SIG-M5 treated with dmso at 0.1 percent for 504 hours (cell line): Measurements from ENCODE around the gene SESN2.

Source experiments
- DNase-seq: peaks from one replicate; lab custom pipeline; 2025; ENCODE audit not compliant: unreplicated experiment; lab: John Stamatoyannopoulos, UW

Gene SESN2, protein sequence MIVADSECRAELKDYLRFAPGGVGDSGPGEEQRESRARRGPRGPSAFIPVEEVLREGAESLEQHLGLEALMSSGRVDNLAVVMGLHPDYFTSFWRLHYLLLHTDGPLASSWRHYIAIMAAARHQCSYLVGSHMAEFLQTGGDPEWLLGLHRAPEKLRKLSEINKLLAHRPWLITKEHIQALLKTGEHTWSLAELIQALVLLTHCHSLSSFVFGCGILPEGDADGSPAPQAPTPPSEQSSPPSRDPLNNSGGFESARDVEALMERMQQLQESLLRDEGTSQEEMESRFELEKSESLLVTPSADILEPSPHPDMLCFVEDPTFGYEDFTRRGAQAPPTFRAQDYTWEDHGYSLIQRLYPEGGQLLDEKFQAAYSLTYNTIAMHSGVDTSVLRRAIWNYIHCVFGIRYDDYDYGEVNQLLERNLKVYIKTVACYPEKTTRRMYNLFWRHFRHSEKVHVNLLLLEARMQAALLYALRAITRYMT

DNA sequence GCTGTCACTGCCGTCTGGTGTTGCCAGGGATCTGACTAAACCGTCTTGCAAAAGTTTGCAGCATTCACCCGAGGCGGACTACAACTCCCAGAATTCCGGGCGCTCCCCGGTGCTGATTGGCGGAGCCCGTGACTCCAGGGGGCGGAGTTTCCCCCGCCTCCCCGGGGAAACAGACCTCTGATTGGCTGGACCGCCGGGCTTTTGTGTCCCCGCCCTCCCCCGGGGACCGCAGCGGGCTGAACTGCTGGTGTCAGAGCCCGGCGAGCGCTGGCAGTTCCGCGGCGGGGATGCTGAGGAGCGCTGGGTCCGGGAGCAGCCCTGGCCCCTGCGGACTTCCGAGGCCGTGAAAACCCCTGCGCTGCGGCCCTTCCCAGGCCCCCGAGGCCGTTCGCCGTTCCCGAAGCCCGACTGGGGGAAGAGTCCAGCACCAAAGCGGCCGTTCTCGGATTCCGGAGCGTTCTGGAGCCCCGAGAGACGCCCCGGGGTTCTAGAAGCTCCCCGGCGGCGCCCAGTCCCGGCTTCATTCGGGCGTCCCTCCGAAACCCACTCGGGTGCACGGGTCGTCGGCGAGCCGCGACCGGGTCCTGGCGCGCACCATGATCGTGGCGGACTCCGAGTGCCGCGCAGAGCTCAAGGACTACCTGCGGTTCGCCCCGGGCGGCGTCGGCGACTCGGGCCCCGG, at the start of gene SESN2:
Gene SESN2 (plus strand): TSS at position 267 of the 682 bp plus-strand sequence. CDS start 330 bp downstream, at position 597.
- DNase-seq, result peak; percentile 97

DNA sequence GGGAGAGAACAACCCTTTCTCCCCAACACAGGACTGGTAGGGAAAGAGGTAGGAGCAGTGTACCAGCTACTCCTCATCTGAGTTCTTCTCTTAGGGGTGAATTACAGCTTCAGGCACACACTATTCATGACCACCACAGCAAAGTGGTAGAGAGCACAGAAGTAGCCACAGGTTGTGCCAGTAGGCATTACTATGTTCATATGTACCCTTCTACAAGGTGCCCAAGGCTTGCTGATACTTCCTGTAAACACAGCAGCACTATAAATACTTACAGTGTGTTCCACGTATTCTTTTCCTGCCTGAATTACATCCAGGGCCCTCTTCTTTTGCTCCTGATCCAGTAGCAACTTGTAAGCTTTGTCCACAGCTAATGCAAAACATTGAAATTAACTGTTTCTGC, 49.6 kb upstream of the SESN2 start:
- DNase-seq, result no peak

DNA sequence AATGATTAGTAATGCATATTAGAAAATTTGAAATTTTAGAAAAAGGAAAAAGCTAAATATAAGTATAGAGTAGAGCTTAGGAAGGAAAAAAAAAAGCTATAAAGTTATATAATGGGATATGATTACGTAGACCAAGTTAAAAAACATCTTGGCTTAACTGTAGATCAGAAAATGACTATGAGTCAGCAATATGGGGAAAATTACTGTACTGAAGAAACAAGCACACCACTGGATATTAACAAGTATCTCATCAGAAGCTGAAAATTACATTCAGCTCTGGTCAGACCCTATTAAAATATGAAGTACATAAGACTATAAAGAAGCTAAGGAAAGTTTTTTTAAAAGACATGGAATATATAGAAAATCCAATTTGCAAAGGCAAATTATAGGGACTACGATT, 46.0 kb upstream of the SESN2 start:
- DNase-seq, result no peak

GRCh38 chr1:28229089-28229488, 30.2 kb upstream of the SESN2 start:
- DNase-seq, result no peak

- no peak for DNase-seq
These were observed 29.3 kb upstream of the SESN2 start for GRCh38 chr1:28229996-28230395.

DNA sequence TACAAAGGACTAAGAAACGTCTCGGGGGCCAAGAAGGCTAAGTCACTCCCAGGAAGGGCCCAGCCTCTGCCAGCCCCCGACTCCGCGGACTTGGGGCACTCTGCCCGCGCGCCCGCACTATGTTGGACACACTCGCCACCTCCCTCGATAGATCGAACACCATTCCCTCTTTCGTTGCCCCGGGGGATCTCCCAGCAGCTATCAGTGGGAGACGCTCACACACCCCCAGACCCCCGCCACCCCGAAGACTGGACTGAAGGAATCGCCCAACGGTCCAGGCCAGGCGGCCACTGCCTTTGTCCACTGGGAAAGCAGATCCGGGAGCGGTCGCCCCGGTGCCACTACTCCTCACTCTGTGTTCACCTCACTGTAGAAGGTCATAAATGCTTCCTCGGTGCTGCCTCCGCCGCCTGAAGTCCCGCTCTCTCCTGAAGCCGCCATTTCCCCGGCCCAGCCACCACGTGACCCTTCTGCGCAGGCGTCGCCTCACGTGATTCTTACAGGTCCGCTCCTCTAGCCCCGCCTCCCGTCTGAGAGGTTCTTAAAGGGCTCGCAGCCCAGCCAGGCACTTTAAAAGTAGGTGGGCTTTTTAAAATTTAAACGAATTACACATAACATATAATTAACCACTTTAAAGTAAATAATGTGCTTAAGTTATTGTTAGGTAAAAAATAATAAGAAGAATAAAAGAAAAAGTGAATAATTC, 26.6 kb upstream of the SESN2 start, which contains the start of gene DNAJC8:
Gene DNAJC8 (minus strand): TSS at position 472 of the 706 bp plus-strand sequence. CDS start 31 bp downstream, at position 441.
- DNase-seq, result peak; percentile 91

DNA sequence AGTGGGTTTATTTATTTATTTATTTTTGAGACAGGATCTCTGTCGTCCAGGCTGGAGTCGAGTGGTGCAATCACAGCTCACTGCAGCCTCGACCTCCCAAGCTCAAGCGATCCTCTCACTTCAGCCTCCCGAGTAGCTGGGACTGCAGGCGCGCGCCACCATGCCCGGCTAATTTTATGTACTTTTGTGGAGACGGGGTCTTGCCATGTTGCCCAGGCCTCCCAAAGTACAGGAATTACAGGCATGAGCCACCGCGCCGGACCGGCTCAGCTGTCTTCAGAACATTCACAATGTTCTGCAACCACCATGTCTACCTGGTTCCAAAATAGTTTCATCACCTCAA, 26.1 kb upstream of the SESN2 start:
- DNase-seq, result no peak

GRCh38 chr1:28235755-28236655, 23.3 kb upstream of the SESN2 start, which contains the start of gene ATP5IF1:
TSS of gene ATP5IF1 (plus strand) at chr1:28236124. CDS start at chr1:28236184, 60 bp downstream.
- peak; percentile 98 for DNase-seq

DNA sequence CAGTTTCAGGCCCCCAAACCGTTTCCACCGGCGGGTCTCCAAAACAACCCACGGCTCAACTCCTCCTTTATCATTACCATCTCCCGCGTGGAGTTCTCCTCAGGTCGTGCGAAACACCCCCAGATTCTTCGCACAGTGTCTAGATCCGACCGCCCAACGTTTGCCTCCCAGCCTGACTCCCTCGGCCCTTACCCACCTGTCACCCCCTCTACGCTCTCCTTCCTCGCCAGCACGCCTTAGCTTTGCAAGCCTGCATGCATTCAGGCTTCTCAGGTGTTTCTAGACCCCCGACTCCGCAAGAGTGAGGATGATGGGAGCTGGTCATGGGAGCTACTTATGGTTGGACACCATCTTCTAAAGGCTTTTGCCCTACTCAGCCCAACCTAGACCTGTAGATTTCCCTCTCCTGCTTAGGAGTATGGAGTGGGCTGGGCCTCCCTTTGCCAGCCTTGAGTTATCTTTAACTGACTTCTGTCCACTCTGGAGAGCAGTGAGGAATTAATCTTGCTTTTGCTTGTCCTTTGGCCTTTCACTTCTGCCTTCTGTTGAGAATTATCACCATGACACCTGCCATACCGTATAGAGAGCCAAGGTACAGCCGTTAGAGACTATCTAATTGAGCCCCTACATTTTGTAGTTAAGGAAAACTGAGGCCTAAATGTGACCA, 22.5 kb upstream of the SESN2 start:
- DNase-seq, result no peak

DNA sequence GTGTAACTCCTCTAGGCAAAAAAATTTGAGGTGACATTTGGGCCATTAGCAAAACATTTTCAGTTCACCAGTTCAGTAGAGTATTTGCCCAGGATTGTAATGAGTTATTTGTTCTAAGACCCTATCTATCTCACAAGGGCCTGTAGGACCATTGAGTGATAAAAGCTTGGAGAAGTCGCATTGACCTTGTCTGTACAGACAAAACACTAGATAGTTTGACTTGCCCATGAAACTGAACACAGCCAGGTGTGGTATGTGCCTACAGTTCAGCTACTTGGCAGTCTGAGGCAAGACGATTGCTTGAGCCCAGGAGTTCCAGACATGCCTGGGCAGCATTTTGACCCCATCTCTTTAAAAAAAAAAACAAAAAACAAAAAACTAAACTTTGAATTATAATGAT, 20.3 kb upstream of the SESN2 start:
- no peak for DNase-seq

- DNase-seq, result no peak
These were observed 19.3 kb upstream of the SESN2 start for GRCh38 chr1:28240024-28240423.

DNA sequence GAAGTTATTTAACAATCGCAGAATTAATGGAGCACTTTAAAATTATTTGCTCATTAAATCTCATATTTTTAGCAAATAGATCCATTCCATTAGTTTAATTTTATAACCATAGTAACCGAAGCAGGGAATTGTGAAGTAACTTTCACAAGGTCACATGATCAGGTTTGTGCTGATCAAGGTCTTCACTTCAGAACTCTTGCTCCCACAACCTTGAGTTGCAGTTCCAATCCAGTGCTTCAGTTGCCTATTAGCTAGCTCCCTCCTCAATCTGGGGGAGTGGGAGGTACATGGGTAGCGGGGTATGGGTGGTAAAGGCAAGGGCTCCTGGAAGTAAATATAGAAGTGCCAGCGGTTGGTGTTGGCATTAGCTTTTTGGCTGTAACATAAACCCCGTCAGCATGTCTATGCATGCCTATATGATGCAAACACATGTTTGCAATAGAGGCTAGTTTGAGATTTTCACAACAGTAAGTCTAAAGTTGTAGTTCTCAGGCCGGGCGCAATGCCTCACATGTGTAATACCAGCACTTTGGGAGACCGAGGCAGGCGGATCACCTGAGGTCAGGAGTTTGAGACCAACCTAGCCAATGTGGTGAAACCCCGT, 17.6 kb upstream of the SESN2 start:
- DNase-seq, result no peak

GRCh38 chr1:28243685-28244311, 15.5 kb upstream of the SESN2 start:
- no peak for DNase-seq

GRCh38 chr1:28244549-28245251, 14.6 kb upstream of the SESN2 start:
- no peak for DNase-seq

DNA sequence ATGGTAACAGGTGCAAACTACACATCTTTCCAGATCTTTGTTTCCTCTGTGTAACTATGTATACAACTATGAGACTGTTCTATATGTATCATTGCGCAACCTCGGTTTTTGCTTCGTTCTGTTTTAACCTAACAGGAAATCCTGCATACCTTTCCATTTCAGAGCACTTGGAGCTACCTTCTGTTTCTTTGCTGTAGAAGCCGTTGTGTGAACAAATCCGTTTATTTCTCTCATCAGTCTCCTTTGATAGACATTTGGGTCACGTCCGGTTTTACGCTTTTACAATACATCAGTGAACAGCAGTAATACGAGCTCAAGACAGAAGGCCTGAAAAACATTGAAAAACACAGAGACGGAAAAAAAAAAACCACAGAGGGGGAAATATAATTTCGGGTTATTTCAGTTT, 12.9 kb upstream of the SESN2 start:
- DNase-seq, result peak; percentile 77

DNA sequence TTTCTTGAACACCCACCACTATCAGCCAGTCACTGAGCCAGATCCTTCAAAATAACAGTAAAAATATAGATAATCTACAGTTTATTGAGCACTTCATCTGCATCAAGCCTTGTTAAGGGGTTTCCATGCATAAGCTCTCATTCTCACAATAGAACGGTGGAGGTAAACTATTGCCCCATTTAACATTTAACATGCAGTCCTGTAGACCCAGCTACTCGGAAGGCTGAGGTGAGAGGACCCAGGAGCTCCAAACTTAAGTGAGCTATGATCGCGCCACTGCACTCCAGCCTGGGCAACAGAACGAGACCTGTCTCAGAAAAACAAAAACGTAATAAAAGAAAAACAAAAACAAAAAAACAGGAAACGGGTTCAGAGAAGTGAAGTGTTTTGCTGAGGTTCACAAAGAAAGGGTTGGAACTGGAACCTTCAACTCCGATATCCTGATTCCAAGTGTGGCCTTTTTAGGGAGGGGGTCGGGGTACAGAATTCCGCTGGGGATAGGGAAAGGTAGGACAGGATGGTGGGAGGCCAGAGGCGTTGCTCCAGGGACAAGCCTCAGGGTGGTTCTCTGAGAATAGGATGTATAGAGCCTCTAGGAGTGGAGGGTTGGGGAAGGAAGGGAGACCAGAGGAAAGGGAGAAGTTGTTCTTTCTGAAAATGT, 11.6 kb upstream of the SESN2 start:
- DNase-seq, result no peak

- peak; percentile 75 for DNase-seq
These were observed 10.9 kb upstream of the SESN2 start for GRCh38 chr1:28248273-28249012.
